DMS153 treated with DMSO at 0.1 percent for 48 hours (cell line): Measurements from ENCODE around the gene KRTAP10-6.
"Not testable (repeated sequence)": the region's sequence is repeated elsewhere in the genome, so short reads cannot be mapped to it uniquely, and the experiment has no call there.

Experiments used
- DNase-seq: peaks from one replicate; lab custom pipeline; 2025; ENCODE audit not compliant: unreplicated experiment; lab: John Stamatoyannopoulos, UW

Gene KRTAP10-6

GRCh38 chr21:44592446-44593311, at the start of gene KRTAP10-6:
TSS of gene KRTAP10-6 (minus strand) at chr21:44592505. CDS start at chr21:44592484, 21 bp downstream.
- no peak for DNase-seq

- no peak for DNase-seq
These were observed 48.5 kb upstream of the KRTAP10-6 start for GRCh38 chr21:44640761-44641160.

- DNase-seq = no peak
These were observed 47.0 kb upstream of the KRTAP10-6 start for GRCh38 chr21:44639331-44639655.

GRCh38 chr21:44638506-44639330, 46.4 kb upstream of the KRTAP10-6 start:
- DNase-seq = not testable (repeated sequence)

GRCh38 chr21:44637851-44638348, 45.6 kb upstream of the KRTAP10-6 start:
- not testable (repeated sequence) for DNase-seq

- DNase-seq = no peak
These were observed 44.9 kb upstream of the KRTAP10-6 start, which contains the start of gene KRTAP10-10 for GRCh38 chr21:44637018-44637850. TSS of gene KRTAP10-10 (plus strand) at chr21:44637356. CDS start at chr21:44637418, 62 bp downstream.

- DNase-seq = no peak
These were observed 44.1 kb upstream of the KRTAP10-6 start for GRCh38 chr21:44636209-44637017.

GRCh38 chr21:44632067-44632466, 39.8 kb upstream of the KRTAP10-6 start:
- no peak for DNase-seq

- no peak for DNase-seq
These were observed 38.1 kb upstream of the KRTAP10-6 start for GRCh38 chr21:44630440-44630839.

GRCh38 chr21:44628707-44629391, 36.5 kb upstream of the KRTAP10-6 start:
- DNase-seq = no peak

- not testable (repeated sequence) for DNase-seq
These were observed 35.5 kb upstream of the KRTAP10-6 start for GRCh38 chr21:44627831-44628233.

- DNase-seq = not testable (repeated sequence)
These were observed 35.0 kb upstream of the KRTAP10-6 start for GRCh38 chr21:44627181-44627822.

- DNase-seq = no peak
These were observed 34.4 kb upstream of the KRTAP10-6 start, which contains the start of gene KRTAP10-9 for GRCh38 chr21:44626673-44627143. TSS of gene KRTAP10-9 (plus strand) at chr21:44627093. CDS start at chr21:44627172, 79 bp downstream.

GRCh38 chr21:44626262-44626661, 34.0 kb upstream of the KRTAP10-6 start:
- no peak for DNase-seq

- no peak for DNase-seq
These were observed 33.5 kb upstream of the KRTAP10-6 start for GRCh38 chr21:44625756-44626155.

GRCh38 chr21:44623575-44623974, 31.3 kb upstream of the KRTAP10-6 start:
- no peak for DNase-seq

GRCh38 chr21:44619886-44620285, 27.6 kb upstream of the KRTAP10-6 start:
- no peak for DNase-seq

GRCh38 chr21:44618909-44619308, 26.6 kb upstream of the KRTAP10-6 start:
- no peak for DNase-seq

GRCh38 chr21:44618504-44618903, 26.2 kb upstream of the KRTAP10-6 start:
- DNase-seq = no peak
